Mammary epithelial cell (primary cell): ENCODE measurements around the gene C1QTNF9.
"Not testable (repeated sequence)": the region's sequence is repeated elsewhere in the genome, so short reads cannot be mapped to it uniquely, and the experiment has no call there.

ENCODE experiments used
- CTCF ChIP-seq, 2 donors: IDR thresholded peaks in 1 of 2; conservative IDR thresholded peaks in 1 of 2; 2 replicates each; pipeline ENCODE4 v1.5.1; 2011 to 2012; ENCODE audit warnings: inconsistent platforms in 2 of 2, low read length in 2 of 2, mild to moderate bottlenecking in 2 of 2, control low read depth in 1 of 2, low read depth in 1 of 2; ENCODE audit not compliant: insufficient read depth in 1 of 2; ENCODE audit errors: extremely low read depth in 1 of 2
- EZH2 ChIP-seq: IDR thresholded peaks from 2 replicates; pipeline ENCODE4 v1.6.1; 2012; ENCODE audit warnings: low read length, inconsistent platforms, borderline replicate concordance

GRCh38 chr13:24371273-24371672 lies 61.9 kb downstream of the C1QTNF9 start:
- not testable (repeated sequence) for TF ChIP-seq EZH2; CTCF (conservative IDR thresholded peaks at IDR 0.05 in 1 of 2, IDR thresholded peaks at IDR 0.05 in 1 of 2; ENCODE audit: extremely low read depth in 1 of 2, insufficient read depth in 1 of 2, low read depth in 1 of 2, low read length in 2 of 2)
